ENCODE data around the gene BEAN1.

The BEAN1 gene

GRCh38 chr16:66427036-66427860, at the start of gene BEAN1:
TSS of gene BEAN1 (plus strand) at chr16:66427295. CDS start at chr16:66437677, 10,382 bp downstream.
- DNase-seq: no peak

GRCh38 chr16:66377324-66377723, 49.8 kb upstream of the BEAN1 start:
- DNase-seq: no peak

GRCh38 chr16:66378741-66379570, 48.1 kb upstream of the BEAN1 start:
- DNase-seq: no peak

GRCh38 chr16:66379571-66379941, 47.5 kb upstream of the BEAN1 start:
- no peak for DNase-seq

GRCh38 chr16:66380421-66380820, 46.7 kb upstream of the BEAN1 start:
- DNase-seq: no peak

GRCh38 chr16:66381585-66382170, 45.4 kb upstream of the BEAN1 start:
- no peak for DNase-seq

- DNase-seq: no peak
Observed at GRCh38 chr16:66382171-66382965, 44.7 kb upstream of the BEAN1 start.

- DNase-seq: no peak
Observed at GRCh38 chr16:66382966-66383299, 44.2 kb upstream of the BEAN1 start.

GRCh38 chr16:66383551-66383950, 43.5 kb upstream of the BEAN1 start:
- no peak for DNase-seq

- DNase-seq: no peak
Observed at GRCh38 chr16:66385415-66385814, 41.7 kb upstream of the BEAN1 start.

GRCh38 chr16:66386629-66387622, 40.2 kb upstream of the BEAN1 start:
- no peak for DNase-seq

GRCh38 chr16:66387817-66388332, 39.2 kb upstream of the BEAN1 start:
- DNase-seq: no peak

GRCh38 chr16:66388350-66389139, 38.5 kb upstream of the BEAN1 start:
- DNase-seq: no peak

GRCh38 chr16:66389256-66390176, 37.6 kb upstream of the BEAN1 start:
- DNase-seq: no peak

- DNase-seq: no peak
Observed at GRCh38 chr16:66390346-66391108, 36.6 kb upstream of the BEAN1 start.

GRCh38 chr16:66391726-66392670, 35.1 kb upstream of the BEAN1 start:
- DNase-seq: no peak

GRCh38 chr16:66395806-66396555, 31.1 kb upstream of the BEAN1 start:
- DNase-seq: no peak
